Muscle of back (tissue), 11 donors: ENCODE data around the gene FAM217A. TPM values are rescaled to one million over a fixed set of nuclear protein-coding genes. Genes with fewer than 3 reads are reported as not detected.

Experiments used
- DNase-seq, 3 donors: peaks; one replicate each; pipeline versions ENCODE4 v3.0.0 to v3.0.0-alpha.2; 2013
- polyA plus RNA-seq, 10 donors: library from polyadenylated mRNA; unstranded; fragments of 120-200 nt; gene quantifications; one replicate each; pipeline ENCODE4 v1.2.1, GENCODE V29; 2013; ENCODE audit not compliant: insufficient read length in 10 of 10

FAM217A gene
- polyA plus RNA-seq, 10 donors = 0.43 to 1.6 (median 1.1) TPM; not detected in 3

DNA sequence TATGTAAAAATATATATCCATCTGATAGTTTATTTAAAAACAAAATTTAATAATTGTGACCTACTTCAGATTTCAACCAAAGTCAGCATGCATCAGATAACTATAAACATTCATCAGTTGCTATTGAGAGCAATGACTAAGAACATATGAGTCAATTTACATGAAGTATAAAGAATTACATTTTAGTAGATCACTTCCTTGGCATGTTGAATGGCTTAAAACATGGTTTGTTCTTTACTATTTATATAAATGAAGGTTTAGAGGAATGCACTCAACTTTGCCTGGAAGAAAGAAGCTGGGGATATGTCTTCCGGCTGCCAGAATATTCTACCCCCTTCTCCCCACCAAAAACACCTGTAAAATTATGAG, 6.4 kb upstream of the FAM217A start:
- DNase-seq = peak in 1 of 3 donors; percentile 22

- DNase-seq = no peak
Observed at GRCh38 chr6:4084444-4085331, 5.8 kb upstream of the FAM217A start.

- no peak for DNase-seq
Observed at GRCh38 chr6:4074478-4075235, 4.3 kb downstream of the FAM217A start.

GRCh38 chr6:4071330-4071729, 7.6 kb downstream of the FAM217A start:
- DNase-seq = no peak

- DNase-seq = no peak
Observed at GRCh38 chr6:4069199-4069598, 9.7 kb downstream of the FAM217A start.

GRCh38 chr6:4067673-4068072, 11.3 kb downstream of the FAM217A start:
- DNase-seq = no peak

DNA sequence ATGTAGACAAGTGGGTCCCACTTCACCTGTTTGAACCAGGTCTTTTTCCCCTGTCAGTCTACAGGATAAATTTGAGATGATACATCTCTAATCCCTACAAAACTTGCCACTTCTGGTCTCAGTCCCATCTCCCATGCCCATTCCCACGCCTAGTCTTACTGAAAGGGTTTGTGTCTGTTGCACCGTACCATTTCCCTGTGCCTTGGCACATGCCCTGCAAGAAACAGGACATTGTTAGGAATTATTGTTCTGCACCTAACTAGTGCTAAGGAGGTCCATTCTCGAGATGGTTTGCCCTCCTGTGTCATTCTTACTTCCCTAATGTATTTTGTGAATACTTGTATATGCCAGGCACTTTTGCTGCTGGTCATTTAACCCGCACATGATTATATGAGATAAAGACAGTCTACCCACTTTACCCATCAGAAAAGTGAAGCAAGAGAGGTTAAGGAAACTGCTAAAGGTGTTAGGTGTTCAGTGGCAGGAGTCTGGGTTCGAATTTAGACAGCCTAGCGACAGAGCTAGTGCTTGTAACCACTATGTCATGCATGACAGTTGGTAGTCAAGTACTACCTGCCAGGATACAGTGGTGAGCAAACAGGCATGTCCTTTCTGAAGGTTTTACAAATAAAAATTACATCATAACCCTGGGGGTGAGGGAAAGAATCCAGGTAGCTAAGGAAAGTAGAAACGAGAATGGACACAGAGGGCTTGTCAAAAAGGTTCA, 12.7 kb downstream of the FAM217A start:
- DNase-seq = no peak

DNA sequence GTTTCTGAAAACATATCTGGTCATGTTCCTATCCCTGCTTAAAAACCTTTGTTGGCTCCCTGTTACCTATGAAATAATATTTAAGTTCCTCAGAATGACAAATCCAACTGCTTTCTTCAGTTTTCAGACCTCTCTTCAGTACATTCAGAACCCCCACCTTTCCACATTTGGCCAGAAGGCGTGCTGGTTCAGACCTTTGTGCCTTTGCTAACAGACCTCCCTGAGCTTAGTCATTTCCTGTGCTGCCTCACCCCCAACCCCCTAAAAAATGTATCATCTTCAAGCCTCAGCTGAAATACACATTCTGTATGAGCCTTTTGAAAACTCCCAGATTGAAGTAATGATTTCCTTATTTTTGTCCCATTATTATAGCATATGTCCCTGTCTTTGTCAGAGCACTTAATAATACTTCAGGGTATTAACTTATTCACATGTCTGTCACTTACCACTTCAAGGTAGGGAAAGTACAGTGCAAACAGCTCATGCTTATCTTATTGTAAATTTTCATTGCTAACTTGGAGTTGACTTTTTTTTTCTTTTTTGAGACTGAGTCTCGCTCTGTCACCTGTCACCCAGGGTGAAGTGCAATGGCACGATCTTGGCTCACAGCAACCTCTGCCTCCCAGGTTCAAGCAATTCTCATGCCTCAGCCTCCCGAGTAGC, 19.7 kb downstream of the FAM217A start:
- DNase-seq = peak in 1 of 3 donors; percentile 69

DNA sequence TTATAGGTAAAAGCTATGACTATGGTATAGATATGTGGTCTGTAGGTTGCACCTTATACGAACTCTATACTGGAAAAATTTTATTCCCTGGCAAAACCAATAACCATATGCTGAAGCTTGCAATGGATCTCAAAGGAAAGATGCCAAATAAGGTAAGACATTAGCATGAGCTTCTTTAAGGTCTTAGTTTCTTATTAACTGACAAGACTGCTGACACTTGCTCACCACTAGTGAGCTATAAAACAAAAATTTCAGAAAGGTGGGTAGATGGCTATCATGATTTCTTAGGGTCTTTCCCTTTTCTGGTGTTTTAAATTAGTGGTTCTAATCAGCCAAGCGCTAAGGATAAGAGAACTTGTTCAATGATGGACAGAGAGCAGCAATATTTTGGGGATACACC, 21.9 kb downstream of the FAM217A start:
- no peak for DNase-seq

- DNase-seq = peak; percentile 23 to 69 (median 55)
Observed at GRCh38 chr6:4055420-4056041, 23.4 kb downstream of the FAM217A start.

GRCh38 chr6:4049246-4049645, 29.7 kb downstream of the FAM217A start:
- DNase-seq = no peak

GRCh38 chr6:4041480-4041879, 37.5 kb downstream of the FAM217A start:
- DNase-seq = no peak

GRCh38 chr6:4039348-4039747, 39.6 kb downstream of the FAM217A start:
- DNase-seq = no peak

DNA sequence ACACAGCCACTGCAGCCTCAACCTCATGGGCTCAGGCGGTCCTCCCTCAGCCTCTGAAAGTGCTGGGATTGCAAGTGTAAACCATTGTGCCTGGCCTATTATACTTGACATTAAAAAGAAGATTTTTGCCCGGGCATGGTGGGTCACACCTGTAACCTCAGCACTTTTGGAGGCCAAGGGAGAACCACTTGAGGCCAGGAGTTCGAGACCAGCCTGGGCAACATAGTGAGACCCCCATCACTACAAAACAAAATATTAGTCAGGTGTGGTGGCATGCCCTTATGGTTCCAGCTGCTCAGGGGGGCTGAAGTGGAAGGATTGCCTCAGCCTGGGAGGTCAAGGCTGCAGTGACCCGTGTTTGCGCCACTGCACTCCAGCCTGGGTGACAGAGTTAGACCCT, 42.4 kb downstream of the FAM217A start:
- no peak for DNase-seq

DNA sequence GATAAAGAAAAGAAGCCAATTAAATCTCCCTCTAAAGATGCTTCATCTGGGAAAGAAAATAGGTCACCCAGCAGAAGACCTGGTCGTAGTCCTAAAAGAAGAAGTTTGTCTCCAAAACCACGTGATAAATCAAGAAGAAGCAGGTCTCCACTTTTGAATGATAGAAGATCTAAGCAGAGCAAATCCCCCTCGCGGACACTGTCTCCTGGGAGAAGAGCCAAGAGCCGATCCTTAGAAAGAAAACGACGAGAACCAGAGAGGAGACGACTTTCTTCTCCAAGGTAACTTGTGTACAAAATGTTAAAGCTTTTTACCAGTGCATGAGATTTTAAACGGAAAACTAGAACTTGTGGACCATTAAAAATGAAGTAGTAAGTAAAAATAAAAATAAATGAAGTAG, 46.5 kb downstream of the FAM217A start:
- DNase-seq = no peak

DNA sequence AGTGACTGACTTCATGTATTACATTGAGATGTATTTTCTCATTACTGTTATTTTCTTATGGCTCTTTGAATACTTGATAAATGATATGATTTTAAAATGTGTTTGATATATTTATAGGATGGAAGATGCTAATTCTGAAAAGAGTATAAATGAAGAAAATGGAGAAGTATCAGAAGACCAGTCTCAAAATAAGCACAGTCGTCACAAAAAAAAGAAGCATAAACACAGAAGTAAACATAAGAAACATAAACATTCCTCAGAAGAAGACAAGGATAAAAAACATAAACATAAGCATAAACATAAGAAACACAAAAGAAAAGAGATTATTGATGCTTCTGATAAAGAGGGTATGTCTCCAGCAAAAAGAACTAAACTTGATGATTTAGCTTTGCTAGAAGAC, 47.5 kb downstream of the FAM217A start:
- no peak for DNase-seq

DNA sequence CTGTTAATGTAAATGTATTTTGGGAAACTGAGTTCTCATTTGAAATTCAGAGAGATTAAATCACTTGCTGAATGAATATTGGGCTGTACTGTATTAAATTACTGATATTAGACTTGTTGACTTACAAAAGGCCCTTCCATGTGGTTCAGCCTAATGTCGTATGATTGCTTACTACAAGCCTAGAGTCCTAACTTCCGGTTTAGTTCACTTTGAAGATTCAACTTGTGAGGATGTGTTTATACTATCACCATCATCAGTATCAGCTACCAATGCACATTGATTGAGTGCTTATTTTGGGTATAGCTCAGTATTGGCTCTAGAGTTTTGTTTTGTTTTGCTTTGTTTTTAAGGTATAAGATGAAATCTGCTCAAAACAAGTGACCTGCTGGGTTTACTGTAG, 48.3 kb downstream of the FAM217A start:
- no peak for DNase-seq

- no peak for DNase-seq
Observed at GRCh38 chr6:4029687-4030086, 49.2 kb downstream of the FAM217A start.

GRCh38 chr6:4028051-4028450, 50.9 kb downstream of the FAM217A start:
- no peak for DNase-seq

GRCh38 chr6:4025681-4026080, 53.3 kb downstream of the FAM217A start:
- DNase-seq = no peak

DNA sequence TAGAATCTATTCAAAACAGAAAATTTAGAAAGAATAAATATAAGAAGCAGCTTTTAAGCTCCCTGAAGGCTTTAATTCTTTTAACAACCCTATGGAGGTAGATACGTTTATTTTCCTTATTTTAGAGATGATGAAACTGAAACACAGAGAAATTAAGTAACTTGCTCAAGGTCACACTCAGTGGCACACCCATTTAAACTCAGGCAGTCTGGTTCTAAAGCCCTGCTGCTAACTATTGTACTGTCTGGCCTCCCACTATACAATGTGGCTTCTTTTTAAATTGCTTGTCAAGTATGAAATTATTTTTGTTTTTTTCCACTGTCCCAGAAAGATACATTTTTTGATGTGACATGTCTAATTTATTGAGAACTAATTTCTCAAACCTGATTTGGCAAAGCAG, 55.7 kb downstream of the FAM217A start:
- no peak for DNase-seq
